ENCODE results near the gene LEFTY1.

LEFTY1 gene

GRCh38 chr1:225915538-225915991, 26.6 kb upstream of the LEFTY1 start:
- no peak for DNase-seq

GRCh38 chr1:225914947-225915346, 26.0 kb upstream of the LEFTY1 start:
- DNase-seq, result no peak

DNA sequence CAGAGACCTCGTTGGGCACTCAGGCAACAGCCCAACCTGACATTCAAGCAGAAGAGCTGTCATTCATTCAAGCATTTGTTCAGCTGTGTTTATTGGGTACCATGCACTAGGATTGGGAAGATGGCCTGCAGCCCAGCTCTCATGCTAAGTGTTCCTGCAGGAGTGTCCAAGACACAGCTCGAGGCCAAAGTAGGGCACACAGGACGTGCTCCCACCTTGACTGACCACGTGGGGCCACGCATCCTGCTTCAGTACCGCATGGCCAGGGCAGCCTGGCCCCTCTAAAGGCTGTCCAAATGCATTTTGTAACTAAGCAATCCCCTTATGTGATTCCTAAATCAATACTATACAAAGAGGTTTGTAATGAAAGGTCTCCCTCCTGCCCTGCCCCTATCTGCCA, 25.4 kb upstream of the LEFTY1 start:
- DNase-seq, result no peak

GRCh38 chr1:225911191-225912130, 22.5 kb upstream of the LEFTY1 start:
- DNase-seq, result no peak

DNA sequence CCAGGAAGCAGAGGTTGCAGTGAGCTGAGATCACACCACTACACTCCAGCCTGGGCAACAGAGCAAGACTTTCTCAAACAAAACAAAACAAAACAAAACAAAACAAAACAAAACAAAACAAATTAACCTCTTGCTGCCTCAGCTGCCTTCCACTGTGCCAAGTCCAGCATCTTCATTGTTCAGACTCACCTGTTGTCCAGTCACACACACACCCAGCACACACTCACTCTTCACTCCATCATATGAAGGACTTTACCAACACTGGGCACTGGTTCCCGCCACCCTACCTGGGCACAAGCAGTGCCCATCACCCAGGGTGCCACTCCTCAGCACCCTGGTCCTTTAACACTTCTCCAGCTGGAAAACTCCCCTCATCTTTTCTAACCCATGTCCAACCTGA, 20.5 kb upstream of the LEFTY1 start:
- DNase-seq, result no peak

DNA sequence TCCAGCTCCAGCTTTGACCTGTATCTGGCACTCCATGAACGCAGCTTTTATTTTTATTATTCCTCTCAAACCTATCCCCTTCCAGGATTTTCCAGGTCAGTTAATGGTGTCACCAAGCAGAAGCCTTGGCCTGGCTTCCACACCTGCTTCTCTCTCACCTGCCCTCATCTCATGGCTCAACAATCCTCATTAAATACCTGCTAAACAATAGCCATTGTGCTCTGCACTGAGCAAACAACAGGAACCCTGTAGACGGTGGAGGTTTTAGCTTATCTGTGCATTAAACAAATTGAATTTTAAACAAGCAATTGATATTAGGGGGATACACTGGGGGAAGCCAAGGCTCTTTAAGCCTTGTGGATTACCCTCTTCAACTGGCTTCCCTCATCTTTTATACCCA, 19.8 kb upstream of the LEFTY1 start:
- DNase-seq, result peak; percentile 28 to 34

GRCh38 chr1:225908013-225908640, 19.2 kb upstream of the LEFTY1 start:
- DNase-seq, result no peak

- DNase-seq, result no peak
Measured at GRCh38 chr1:225907341-225907740, 18.4 kb upstream of the LEFTY1 start.

- no peak for DNase-seq
Measured at GRCh38 chr1:225906467-225906866, 17.5 kb upstream of the LEFTY1 start.

DNA sequence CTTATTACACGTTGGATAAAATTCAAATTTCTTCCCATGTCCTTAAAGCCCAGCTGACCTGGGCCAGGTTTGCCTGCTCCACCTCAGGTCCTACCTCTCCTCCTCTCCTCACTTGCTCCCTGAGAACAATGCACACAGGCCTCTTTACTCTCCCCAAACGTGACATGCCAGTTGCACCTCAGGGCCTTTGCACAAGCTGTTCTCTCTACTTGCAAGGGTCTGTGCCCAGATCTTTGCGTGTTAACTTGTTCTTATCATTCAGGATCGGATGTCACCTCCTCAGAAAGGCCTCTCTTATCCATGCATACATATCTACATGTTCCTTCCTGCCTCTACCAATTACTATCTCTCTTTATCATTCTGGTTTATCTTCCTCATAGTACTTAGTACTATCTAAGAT, 14.7 kb upstream of the LEFTY1 start:
- DNase-seq, result no peak

DNA sequence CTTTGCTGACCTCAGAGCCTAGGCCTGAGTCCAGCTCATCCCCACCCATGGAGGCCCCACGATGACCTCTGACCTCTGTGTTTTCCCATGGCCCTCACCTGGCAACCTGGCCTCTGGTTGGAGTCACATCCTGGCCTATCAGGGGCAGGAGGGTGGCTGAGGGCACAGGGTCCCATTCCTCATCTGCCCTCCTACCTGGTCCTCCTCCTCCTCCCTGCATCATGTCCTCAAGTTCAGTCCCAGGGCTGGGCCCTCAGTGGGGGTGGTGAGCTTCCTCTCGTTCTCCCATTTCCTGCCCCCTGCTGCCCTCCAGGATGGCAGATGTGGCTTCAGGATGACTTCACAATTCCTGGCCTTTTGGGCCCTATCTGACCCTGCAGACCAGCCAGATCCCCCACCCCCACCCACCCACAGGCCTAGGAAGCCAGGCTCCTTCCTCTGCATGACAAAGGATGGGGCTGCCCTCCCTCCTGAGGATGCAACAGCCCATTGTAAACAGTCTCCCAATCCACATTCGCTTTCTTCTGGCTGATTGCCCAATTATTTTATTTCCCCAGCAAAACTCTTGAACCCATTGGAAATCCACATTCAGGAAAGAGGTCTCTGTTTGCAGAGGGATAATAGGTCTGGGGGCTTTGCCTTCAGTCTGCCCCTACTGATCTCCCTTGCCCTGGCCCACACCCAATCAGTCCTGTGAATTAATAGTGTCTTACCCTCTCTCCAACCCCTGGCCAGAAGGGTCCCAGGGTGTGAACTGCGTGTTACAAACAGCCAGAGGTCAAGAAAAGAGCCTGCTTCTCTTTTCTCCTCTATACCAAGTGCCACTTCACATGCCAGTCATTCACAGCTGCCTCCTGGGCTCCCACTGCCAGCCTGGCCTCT, 10.3 kb upstream of the LEFTY1 start:
- DNase-seq, result no peak

DNA sequence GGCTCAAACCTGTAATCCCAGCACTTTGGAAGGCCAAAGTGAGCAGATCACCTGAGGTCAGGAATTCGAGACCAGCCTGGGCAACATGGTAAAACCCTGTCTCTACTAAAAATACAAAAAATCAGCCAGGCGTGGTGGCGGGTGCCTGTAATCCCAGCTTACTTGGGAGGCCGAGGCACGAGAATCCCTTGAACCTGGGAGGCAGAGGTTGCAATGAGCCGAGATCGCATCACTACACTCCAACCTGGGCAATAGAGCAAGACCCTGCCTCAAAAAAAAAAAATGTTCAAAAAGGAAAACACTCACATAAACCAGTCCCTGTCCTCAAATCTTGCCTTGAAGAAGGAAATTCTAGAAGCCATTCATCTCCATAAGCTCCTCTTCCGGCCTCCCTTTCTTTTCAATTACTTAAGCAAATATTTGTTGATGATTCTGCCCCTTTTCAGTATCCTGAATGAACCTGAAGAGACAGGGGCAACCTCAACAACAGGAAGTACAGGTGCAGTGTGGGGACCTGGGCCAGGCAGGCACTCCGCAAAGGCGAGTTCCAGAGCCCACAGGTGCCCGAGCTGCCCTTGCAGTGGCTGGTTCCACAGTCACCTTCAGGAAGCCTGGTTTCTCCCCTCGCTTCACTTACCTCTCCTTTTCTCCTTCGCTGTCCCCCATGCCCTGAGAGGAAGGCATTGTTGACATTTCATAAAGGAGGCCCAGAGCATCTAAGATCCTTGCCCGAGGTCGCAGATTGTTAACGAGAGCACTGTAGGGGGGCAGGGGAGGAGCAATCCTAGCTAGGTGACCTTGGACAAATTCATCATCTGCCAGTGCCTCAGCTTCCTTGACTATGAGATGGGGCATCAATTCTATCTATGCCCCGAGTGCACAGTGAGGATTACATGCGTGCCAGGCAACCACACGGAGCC, 8.9 kb upstream of the LEFTY1 start:
- no peak for DNase-seq

DNA sequence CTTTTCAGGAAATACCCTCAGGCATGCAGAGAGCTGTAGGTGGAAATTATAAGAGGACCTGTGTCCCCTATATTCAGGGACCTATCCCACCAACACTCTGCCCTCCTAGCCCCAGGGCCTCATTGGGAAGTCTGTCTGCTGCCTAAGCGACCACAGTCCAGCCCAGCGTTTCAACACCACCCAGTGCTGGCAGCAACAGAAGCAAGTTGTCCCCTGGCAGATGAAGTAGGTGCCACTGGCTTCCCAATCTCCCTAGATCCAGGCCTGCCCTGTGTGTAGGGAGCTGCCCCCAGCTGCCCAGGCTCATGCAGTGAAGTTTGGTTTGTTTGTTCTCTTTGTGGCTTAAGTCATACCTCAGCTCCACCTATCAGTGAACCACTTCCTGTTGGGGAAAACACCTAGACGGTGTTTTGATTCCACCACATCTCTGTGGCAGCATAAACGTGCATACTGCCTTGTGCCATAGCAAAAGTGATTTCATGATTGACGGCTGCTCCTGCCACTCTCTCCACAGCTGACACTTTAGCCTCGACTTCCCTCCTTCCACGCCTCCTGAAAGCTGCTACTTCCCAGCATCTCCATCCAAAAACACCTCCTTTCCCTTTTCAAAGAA, 8.1 kb upstream of the LEFTY1 start:
- no peak for DNase-seq

DNA sequence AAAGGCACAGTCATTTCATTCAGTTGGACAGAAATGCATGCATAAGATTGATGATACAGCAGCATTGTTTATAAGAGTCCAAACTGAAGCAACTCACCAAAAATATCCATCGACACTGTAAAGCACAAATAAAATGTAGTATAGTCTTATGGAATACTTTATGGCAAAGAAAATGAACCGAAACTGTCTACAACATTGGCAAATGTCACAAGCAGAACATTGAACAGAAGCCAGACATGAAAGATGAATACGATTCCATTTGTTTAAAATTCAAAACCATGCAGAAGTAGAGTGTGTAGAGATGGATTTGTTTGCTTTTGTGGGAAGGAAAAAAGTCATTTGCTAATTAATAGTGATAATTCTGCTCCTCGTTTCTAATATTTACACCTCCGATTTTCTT, 7.5 kb upstream of the LEFTY1 start:
- DNase-seq, result no peak

- DNase-seq, result no peak
Measured at GRCh38 chr1:225892307-225892706, 3.4 kb upstream of the LEFTY1 start.

GRCh38 chr1:225891229-225891972, 2.5 kb upstream of the LEFTY1 start:
- no peak for DNase-seq

DNA sequence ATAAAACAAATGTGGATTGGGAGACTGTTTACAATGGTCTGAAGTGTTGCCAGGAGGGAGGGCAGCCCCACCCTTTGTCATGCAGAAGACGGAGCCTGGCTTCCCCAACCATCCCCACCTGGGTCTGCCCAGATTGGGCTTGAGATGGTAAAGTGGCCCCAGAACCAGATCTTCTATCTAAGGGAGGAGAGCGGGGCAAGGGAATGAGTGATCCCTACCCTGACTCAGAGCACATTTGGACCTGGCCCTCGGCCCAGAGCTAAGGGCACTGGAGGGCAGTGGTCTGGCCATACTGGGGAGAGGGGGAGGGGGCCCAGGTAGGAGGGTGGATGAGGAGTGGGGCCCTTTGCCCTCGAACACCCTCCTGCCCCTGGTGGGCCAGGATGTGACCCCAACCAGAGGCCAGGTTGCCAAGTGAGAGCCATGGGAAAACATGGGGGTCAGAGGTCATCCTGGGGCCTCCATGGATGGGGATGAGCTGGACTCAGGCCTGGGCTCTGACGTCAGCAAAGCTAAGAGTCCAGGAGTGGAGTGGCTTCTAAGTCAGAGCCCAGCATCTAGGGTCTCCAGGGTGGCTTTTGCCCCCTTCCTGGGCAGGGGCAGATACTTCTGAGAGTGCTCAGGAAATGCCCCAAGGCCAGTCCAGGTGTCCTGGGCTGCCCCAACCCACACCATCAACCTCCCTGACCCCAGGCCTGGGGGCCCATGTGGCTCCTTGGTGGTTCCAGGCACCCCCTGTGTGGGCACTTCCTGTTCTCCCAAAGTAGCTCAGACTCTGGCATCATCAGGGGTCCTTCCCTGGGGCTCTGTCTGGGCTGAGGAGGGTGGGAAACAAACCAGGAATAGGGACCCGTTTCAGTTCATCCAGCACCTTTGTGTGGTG, 1.6 kb upstream of the LEFTY1 start:
- DNase-seq, result no peak

DNA sequence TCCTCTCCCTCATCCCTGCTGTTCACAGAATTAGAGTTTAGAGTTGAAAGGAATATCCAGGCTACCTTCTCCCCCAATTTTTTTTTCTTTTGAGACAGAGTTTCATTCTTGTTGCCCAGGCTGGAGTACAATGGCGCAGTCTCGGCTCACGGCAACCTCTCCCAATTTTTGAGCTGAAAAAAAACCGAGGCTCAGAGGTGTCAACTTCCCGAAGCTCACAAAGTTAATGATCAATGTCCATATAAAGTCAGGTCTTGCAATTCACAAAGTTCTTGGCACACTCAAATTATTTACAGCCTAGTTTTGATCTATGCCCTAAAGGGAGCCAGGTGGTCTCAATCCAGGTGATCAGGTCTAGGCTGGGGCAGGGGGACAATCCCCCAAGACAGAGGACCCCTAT, 797 bp upstream of the LEFTY1 start:
- no peak for DNase-seq

DNA sequence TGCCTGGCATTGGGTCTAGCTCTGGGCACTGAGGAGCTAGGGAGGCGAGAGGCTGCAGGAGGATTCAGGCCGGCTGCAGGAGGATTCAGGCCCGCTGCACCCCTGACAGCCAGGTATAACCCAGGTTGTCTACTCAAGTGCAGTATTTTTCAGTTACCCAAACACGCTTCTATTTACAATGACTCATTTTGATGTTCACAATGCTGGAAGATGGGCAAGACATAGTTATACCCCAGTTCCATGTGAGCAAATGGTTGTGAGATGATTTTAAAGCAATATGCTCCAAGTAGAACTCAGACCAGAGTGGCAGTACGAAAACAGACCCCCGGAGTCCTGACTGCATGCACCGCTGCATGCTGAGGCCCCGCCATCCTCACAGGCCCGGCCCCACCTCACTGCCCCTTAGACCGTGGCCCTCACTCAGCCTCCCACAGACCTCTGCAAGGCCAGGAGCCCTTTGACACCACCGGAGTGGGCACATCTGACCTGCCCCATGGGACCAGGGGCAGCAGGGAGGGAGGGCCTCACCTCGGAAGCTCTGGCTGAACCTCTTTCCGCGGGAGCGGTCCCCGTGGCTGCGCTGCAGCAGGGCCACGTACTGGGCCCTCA, 553 bp downstream of the LEFTY1 start:
- DNase-seq, result no peak

Data from NCI-H1930 (cell line).